T1000 (cell line): ENCODE data around the gene ZNF628.

Experiments
- DNase-seq: peaks from one replicate; lab custom pipeline; 2025; ENCODE audit warnings: mixed read lengths; lab: John Stamatoyannopoulos, UW

The ZNF628 gene

DNA sequence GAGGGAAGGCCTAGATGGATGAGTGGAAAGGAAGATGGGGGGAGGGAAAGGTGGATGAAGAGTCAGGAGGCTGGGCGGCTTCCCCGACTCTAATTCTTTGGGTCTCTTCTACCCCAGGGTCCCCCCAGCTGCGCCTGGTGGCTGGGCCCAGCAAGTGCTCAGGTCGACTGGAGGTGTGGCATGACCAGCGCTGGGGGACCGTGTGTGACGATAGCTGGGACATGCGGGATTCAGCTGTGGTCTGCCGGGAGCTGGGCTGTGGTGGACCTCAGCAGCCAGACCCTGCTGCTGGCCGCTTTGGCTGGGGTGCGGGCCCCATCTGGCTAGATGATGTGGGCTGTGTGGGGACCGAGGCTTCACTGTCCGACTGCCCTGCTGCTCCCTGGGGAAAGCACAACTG, 21.3 kb downstream of the ZNF628 start:
- no peak for DNase-seq

DNA sequence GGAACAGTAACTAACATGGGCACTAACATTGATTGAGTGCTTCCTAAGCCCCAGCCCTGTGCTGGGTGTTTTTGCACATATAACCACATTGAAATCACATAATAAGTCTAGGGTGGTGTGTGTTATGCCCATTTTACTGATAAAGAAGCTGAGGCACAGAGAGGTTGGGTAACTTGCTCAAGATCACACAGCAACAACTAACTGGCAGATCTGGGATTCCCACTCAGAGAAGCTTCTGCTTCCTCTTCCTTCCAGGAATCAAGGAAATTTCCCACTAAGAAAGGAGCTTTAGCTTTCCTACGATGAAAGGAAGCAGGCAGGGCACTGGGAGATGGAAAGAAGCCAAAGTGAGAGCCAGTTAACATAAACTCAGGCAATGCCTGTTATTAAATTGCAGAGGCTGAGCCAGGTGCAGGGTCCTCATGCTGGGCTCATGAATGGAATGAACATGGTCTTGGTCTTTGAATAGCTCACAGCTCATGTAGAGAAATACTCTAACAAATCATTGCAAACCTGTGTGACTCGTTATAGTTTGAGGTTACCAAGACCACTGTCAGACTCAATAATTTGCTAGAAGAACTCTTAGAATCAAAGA, 21.9 kb downstream of the ZNF628 start:
- no peak for DNase-seq

DNA sequence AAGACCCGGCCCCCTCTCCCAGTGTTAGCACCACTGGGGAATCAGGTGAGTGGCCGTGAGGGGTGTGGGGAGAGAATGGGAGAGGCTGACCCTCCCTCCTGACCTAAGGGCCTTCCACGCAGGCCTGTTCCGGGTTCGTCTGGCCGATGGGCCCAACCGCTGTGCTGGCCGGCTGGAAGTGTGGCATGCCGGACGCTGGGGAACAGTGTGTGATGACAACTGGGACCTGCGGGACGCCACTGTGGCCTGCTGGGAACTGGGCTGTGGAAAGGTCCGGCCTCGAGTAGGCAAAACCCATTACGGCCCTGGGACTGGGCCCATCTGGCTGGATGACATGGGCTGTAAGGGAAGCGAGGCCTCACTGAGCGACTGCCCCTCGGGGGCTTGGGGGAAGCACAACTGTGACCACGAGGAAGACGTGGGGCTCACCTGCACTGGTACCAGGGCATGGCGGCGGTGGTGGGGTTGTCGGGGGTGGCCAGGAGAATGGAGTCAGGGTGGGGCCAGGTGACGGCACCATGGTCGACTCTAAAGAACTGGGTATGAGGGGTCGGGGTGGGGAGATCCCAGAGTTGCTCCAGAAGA, 24.0 kb downstream of the ZNF628 start:
- DNase-seq, result no peak

DNA sequence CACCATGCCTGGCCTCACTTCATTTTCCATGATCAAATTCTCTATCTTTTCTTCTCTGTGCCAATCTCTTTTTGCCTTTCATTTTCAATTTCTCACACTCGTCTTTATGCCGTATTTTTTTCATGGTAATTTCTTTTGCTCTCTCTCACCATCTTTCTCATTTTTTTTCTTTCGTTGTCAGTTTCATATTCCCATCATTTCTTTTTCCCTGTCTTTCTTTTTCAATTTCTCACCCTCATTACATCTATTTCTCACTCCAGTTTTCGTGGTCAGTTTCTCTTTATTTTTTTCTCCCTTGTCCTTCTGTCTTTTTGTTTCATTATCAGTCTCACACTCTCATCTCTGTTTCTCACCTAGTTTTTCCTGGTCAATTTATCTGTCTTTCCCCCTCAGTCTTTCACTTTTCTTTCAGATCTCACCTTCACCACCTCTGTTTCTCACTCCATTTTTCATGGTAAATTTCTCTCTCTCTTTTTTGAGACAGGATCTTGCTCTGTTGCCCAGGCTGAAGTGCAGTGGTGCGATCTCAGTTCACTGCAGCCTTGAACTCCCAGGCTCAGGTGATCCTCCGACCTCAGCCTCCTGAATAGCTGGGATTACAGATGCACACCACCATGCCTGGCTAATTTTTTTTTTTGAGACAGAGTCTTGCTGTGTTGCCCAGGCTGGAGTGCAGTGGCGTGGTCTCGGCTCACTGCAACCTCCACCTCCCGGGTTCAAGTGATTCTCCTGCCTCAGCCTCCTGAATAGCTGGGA, 26.0 kb downstream of the ZNF628 start:
- DNase-seq, result no peak

DNA sequence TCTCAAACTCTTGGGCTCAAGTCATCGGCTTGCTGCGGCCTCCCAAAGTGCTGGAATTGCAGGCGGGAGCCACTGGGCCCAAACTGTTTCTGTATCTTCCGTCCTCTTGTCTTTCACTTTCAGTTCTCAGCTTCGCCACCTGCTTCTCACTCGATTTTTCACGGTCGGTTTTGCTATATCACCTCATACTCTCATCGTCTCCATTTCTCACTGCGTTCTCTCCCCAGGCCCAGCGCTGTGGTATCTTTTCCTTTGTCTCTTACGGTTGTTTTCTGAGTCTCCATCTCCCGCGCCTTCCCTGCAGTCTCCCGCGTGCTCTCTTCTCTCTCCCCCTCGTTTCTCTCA, 26.7 kb downstream of the ZNF628 start:
- no peak for DNase-seq

DNA sequence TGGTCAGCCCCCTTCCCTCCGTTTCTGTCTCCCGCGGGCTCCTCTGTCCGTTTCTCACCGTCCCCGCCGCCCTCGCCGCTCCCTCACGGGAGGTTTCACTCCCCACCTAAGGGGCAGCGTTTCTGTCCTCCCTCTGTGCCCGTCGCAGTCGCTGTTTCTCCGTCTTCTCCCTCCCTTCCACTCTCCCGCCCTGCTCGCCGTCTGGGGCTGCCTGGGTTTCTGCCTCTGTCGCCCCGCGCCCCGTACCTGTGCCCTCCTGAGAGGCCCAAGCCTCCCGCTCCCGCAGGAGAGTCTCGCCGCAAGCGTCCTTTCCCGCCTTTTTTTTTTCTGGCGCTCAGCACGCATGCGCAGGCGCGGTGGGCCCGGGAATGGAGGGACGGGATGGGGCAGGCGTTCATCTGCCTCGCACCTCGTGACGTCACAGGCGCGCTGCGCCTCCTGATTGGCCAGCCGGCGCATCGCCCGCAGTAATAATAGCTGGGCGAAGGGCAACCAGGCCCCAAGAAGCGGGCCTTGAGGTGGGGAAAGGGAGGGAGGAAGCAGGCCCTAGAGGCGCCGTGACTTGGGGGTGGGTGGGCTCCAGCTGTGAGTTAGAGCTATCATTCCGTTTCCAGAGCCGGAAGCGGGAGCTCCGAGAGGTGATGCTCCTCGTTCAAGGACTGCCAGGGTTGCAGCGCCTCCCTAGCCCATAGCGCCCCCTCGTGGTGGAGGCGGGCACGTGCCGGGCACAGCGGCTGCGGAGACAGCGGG, 27.3 kb downstream of the ZNF628 start:
- peak; percentile 85 for DNase-seq

DNA sequence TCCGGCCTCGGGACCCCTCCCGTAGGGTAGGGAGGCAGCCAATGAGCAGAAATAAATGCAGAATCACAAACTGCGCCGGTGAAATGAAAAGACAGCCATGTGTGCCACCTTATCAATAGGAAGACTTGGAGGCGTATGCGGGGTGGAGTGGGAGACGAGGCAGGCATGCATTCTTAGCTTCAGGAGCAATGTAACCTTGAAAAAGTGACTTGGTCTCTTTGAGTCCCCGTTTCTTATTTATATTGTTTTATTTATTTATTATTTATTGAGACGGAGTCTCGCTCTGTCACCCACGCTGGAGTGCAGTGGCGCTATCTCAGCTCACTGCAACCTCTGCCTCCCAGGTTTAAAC, 27.8 kb downstream of the ZNF628 start:
- no peak for DNase-seq

DNA sequence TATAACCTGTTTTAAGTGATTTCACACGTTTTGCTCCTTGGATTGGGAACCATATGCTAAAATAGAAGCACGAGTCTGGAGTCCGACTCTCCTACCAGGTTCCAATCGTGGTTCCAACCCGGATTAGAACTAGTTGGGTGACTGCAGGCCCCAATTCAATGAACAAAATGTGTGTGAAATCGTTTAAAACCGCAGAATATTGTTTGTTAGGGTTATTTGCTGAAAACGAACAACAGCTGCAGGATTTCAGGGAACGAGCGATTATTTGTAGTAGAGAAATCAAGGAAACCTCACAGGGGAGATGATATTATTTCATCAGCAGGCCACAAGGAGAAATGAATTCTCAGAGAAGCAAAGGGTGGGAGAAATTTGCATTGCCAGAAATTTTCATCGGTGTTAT, 28.6 kb downstream of the ZNF628 start:
- DNase-seq, result no peak

DNA sequence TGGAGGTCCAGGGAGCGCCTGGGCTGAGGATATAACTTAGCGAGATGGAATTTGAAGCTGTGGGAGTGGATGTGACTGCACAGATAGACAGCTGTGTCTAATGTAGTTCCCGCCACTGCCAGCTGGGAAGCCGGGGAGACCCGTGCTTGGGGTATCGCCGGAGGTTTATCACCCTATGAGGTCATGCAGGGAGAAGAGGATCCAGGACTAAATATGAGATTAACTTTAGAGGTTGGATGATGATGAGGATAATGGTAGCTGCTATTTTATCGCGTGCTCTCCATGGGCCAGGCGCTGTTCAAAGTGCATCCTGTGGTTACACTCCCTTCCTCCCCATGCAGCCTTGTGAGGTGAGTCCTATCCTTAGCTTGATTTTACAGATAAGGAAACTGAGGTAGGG, 31.7 kb downstream of the ZNF628 start:
- no peak for DNase-seq

DNA sequence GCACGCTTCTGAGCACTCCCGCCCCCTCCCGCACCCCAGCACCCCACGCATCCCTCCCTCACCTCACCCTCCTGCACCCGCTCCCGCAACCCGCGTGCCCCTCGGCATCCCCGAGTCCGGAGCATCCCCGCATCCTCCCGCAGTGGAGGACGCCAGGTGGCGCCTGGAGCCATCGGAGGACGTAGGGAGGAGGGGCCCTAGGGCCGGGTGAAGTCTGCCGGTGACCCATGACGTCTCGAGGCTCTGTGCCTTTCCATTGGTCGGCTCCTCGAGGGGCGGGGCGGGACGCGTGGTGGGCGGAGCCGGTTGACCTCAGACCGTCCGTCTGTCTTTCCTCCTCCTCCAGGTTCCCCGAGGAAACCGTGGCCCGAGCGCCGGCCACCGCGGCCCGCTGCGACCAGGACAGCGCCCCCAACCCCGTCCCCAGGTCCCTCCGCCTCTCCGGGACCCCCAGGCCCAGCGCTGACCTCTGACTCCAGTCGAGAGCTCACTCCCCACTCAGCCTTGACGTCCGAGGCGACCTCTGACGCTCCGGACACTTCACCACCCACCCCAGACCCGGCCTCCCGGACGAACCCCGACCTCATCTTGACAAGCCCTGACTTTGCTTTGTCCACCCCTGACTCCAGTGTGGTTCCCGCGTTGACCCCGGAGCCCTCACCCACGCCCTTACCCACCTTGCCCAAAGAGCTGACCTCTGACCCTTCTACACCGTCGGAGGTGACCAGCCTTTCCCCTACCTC, 40.6 kb downstream of the ZNF628 start:
- peak; percentile 86 for DNase-seq

DNA sequence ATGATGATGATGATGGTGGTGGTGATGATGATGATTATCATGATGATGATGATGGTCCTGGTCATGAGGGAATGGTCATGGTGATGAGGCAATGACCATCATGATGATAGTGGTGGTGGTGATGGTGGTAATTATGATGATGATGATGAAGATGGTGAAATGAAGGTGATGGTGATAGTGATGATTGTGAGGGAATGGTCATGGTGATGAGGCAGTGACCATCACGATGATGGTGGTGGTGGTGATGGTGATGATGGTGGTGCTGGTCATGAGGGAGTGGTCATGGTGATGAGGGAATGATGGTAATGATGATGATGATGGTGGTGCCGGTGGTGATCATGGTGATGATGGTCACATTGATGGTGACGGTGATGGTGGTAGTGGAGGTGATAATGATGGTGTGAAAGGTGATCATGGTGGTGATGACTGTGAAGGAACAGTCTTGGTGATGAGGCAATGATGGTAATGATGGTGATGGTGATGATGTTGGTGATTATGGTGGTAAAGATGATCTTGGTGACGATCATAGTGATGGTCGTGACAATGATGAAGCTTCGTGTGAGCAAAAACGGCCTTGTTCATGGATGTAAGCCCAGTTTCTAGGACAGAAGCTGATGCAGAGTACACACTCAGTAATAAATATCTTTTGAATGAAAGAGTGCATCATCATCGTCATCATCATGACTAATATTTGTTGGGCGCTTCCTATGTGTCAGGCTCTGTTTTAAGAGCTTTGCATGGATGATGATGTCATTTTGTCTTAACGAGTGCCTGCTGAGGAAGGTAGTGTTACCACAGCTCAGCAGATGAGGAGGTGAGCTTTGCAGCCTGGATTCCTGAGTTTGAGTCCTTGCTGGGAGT, 43.3 kb downstream of the ZNF628 start:
- DNase-seq, result no peak

DNA sequence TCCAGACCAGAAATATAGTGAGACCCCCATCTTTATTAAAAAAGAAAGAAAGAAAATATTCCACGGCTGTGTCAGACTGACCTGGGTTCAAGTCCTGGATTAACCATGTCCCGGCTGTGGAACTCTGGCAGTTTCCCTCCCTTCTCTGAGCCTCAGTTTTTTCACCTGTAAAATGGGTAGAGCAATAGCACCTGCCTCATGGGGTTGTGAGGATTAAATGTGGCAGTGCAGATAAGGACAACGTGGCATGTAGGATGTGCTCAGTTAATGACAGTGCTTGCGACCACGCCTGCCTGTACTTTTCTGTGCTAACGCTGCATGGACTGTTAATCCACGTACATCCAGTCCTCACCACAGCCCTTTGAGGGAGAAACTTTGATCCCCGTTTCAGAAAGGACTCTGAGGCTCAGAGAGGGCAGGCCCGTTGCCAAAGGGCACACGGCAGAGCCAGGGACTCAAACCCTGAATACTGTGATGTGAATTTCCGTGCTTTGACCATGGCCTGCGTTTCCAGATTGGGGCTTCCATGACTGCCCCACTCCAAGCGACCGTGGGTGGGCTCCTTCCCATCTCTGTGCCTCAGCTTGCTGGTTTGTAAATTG, 44.4 kb downstream of the ZNF628 start:
- no peak for DNase-seq

DNA sequence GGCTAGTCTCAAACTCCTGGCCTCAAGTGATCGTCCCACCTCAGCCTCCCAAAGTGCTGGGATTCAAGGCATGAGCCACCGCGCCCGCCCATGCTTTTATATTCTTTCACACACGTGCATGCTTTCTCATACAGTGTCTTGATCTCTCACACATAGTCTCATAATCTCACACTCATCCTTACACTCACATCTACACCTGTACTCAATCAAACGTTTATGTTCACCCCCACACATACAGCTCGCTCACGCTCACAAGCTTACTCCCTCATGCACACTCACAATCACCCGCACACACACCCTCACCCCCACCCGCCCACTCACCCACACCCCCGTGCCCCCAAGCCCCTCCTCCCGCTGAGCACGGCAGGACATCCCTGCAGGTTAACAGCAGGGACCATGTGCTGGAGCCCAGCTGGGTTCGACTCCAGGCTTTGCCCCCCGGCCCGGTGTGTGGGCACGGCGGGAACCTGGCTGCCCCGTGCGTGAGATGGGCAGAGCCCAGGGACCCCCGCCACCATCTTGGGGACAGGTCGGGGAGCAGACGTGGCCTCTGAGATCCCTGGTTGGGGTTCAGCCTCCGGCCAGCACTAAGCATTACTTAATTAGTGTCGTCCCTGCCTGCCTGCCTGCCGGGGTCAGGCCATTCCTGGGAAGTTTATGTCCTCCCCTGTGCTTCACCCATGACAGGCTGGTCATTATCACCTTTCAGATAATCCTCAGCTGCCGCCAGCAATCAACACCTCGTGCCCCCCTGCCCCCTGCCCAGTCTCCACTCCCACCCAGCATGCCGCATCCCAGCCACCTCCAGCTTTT, 49.1 kb downstream of the ZNF628 start:
- DNase-seq, result no peak

DNA sequence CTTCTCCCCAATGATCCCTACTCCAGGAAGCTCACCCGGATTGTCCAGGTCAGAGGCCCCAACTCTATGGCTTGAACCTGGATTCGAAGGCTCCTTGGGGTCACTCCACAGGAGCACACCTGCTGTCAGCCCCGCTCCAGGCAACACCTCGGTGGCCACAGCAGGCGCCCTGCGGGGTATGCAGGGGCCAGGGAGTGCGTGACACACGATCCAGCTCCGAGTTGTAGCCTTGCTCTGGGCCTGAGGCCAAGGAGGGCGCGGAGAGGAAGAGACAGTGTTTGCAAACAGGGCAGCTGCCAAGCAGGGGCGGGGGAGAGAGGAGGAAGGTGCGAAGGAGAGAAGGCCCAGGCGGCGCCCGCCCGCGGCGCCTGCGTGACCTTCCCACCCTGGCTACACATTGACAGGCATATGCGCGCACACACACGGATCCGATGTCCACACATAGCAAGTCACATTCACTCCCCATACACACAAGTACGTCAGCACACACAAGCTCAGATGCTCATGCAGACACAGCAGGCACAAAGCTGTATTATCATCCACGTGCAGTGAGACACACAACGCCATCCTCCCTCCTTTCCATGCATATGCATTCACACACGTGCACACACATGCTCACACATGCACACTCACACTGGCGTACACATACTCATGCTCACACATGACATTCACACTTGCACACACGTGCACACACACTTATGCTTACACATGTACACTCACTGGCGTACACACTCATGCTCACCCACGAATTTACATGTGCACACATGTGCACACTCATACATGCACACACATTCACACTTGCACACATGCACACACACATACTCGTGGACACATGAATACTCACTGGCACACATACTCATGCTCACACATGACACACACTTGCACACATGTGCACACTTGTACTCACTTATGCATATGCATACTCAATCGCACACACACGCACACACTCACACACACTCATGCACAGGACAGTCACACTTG, 50.1 kb downstream of the ZNF628 start:
- peak; percentile 31 for DNase-seq

DNA sequence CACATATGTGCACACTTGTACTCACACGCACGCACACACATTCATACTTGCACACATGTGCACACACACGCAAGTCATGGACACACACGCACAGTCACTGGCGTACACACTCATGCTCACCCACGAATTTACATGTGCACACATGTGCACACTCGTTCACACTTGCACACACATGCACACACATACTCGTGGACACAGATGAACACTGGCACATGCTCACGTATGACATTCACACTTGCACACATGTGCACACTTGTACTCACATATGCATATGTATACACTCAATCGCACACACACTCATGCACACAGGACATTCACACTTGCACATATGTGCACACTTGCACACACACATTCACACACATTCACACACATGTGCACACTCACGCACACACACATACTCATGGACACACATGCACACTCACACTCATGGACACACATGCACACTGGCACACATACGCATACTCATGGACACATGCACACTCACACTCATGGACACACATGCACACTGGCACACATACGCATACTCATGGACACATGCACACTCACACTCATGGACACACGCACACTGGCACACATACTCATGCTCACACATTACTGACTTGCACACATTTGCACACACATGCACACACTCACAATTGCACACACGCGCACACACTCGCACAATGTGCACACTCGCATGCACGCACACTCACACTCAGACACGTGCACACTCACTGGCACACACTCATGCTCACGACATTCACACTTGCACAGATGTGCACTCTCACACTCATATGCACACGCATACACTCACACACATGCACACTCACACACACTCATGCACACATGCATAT, 51.0 kb downstream of the ZNF628 start:
- no peak for DNase-seq

DNA sequence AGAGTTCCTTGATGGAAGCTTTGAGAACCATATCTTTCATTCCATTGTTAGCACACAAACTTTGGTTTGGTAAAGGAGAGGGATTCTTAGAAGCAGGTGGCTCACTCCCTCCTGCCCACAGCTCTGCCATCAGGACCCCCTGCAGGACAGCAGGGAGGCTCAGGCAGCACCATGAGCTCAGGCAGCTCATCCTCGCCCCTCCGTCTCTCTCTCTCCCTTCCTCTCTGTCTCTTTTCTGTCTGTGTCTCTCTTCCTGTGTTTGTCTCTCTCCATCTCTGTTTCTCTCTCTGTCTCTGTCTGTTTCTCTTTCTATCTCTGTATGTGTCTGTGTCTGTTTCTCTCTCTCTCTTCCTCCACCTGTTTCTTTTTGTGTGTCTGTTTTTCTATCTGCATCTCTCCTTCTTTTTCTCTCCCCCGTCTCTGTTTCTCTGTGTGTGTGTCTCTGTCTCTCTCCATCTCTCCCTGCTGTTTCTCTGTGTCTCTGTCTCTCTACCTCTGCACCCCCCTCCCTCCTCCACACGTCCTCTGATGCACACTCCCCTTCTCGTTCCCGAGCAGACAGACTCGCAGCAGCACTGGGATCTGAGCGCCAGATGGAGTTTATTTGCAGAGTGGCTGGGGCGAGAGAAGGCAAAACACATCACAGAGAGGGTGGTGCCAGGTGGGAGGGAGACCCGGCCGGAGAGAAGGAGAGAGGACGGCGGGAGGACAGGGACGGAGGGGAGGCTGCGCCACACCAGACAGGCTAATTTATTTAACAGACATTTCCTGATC, 51.8 kb downstream of the ZNF628 start:
- no peak for DNase-seq

DNA sequence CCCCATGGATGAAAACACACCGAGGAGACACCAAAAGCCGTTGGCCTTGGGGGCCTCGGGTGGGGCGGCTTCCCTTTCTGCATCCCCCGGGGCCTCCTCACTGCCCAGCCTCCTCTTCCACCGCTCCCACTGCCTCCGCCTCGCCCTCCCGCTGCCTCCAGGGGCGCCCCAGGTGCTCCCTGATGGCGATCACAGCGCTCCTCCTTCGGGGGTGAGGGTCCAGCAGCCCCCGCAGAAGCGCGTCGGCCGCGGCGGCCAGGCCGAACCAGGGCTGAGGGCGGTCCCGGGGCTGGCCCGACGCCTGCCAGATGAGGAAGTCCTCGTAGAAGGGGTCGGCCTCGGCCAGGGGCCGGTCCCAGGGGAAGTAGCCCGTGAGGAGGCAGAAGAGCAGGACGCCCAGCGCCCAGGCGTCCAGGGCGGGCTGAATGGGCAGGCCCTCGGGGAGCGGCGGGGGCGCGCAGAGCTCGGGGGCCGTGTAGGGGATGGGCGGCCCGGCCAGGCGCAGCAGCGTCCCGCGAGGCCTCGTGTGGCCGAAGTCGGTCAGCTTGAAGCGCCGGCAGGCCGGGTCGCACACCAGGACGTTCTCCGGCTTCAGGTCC, 53.3 kb downstream of the ZNF628 start:
- DNase-seq, result no peak
